ENCODE data around the gene NECTIN1. TPM values are rescaled to one million over a fixed set of nuclear protein-coding genes. Genes with fewer than 3 reads are reported as not detected.

NECTIN1 gene
- total RNA-seq, 2 experiments from 2014 or later, result 2.5 to 3.4 TPM

GRCh38 chr11:119776651-119777050 is 47.7 kb upstream of the NECTIN1 start:
- Mint-ChIP-seq H3K4me3 (no peak overlapping the region), H3K27me3 (peaks cover 20% of the 10 kb centered on the region), H3K4me1 (ENCODE audit: low read depth) (no peaks in the 10 kb centered on the region), H3K9me3 (no peaks in the 10 kb centered on the region), H3K36me3 (ENCODE audit: low read depth) (no peaks in the 10 kb centered on the region), H3K27ac (no peak overlapping the region)
- POLR2A ChIA-PET, result no interaction called here
- H3K36me3 ChIP-seq (ENCODE audit: insufficient read depth, low read length), result no peaks in the 10 kb centered on the region
- DNase-seq, result no peak
- no peak overlapping the region for H3K4me3 ChIP-seq (ENCODE audit: low read length)
- intact Hi-C loops (cut with DNase I, micrococcal nuclease), result no loop called here
- CTCF ChIA-PET, result no interaction called here
- no peaks in the 10 kb centered on the region for H3K4me1 ChIP-seq (ENCODE audit: insufficient read depth, low read length)
- no peak for TF ChIP-seq CTCF (IDR thresholded peaks at IDR 0.05)
- H3K9me3 ChIP-seq (ENCODE audit: control insufficient read depth in 1 of 2, insufficient read depth in 1 of 2, low read length in 2 of 2), result peaks cover 0 to 22% of the 10 kb centered on the region in 2 experiments
- H3K27ac ChIP-seq (ENCODE audit: low read depth in 1 of 2, low read length in 2 of 2), result no peak overlapping the region
- ATAC-seq (ENCODE audit: poor library complexity), result no peak
- H3K27me3 ChIP-seq (ENCODE audit: control insufficient read depth in 1 of 2, insufficient read depth in 2 of 2, low read length in 2 of 2), result peaks cover 0 to 6% of the 10 kb centered on the region in 2 experiments

- peaks cover 0 to 22% of the 10 kb centered on the region in 2 experiments for H3K9me3 ChIP-seq (ENCODE audit: control insufficient read depth in 1 of 2, insufficient read depth in 1 of 2, low read length in 2 of 2)
- Mint-ChIP-seq H3K36me3 (ENCODE audit: low read depth) (no peaks in the 10 kb centered on the region), H3K27ac (no peak overlapping the region), H3K4me3 (no peak overlapping the region), H3K27me3 (peaks cover 24% of the 10 kb centered on the region), H3K4me1 (ENCODE audit: low read depth) (no peaks in the 10 kb centered on the region), H3K9me3 (no peaks in the 10 kb centered on the region)
- no peak for ATAC-seq (ENCODE audit: poor library complexity)
- no peaks in the 10 kb centered on the region for H3K4me1 ChIP-seq (ENCODE audit: insufficient read depth, low read length)
- H3K27me3 ChIP-seq (ENCODE audit: control insufficient read depth in 1 of 2, insufficient read depth in 2 of 2, low read length in 2 of 2), result peaks cover 0 to 4% of the 10 kb centered on the region in 2 experiments
- intact Hi-C loops (cut with DNase I, micrococcal nuclease), result no loop called here
- no peak for TF ChIP-seq CTCF (IDR thresholded peaks at IDR 0.05)
- ChIA-PET CTCF (no interaction called here), POLR2A (no interaction called here)
- H3K36me3 ChIP-seq (ENCODE audit: insufficient read depth, low read length), result no peaks in the 10 kb centered on the region
- H3K27ac ChIP-seq (ENCODE audit: low read depth in 1 of 2, low read length in 2 of 2), result no peak overlapping the region
- DNase-seq, result no peak
- no peak overlapping the region for H3K4me3 ChIP-seq (ENCODE audit: low read length)
Measured at GRCh38 chr11:119776031-119776636, 47.1 kb upstream of the NECTIN1 start.

GRCh38 chr11:119774172-119774763 is 45.3 kb upstream of the NECTIN1 start:
- no peaks in the 10 kb centered on the region for H3K36me3 Mint-ChIP-seq (ENCODE audit: low read depth)
- no peaks in the 10 kb centered on the region for H3K4me1 Mint-ChIP-seq (ENCODE audit: low read depth)
- peaks cover 38% of the 10 kb centered on the region for H3K27me3 Mint-ChIP-seq
- no peaks in the 10 kb centered on the region for H3K4me1 ChIP-seq (ENCODE audit: insufficient read depth, low read length)
- peaks cover 0 to 29% of the 10 kb centered on the region in 2 experiments for H3K9me3 ChIP-seq (ENCODE audit: control insufficient read depth in 1 of 2, insufficient read depth in 1 of 2, low read length in 2 of 2)
- CTCF ChIA-PET, result no interaction called here
- intact Hi-C loops (cut with DNase I, micrococcal nuclease), result no loop called here
- POLR2A ChIA-PET, result no interaction called here
- no peaks in the 10 kb centered on the region for H3K9me3 Mint-ChIP-seq
- H3K4me3 Mint-ChIP-seq, result no peak overlapping the region
- H3K27ac ChIP-seq (ENCODE audit: low read depth in 1 of 2, low read length in 2 of 2), result no peak overlapping the region
- H3K27ac Mint-ChIP-seq, result no peak overlapping the region
- peaks cover 0 to 3% of the 10 kb centered on the region in 2 experiments for H3K27me3 ChIP-seq (ENCODE audit: control insufficient read depth in 1 of 2, insufficient read depth in 2 of 2, low read length in 2 of 2)
- ATAC-seq (ENCODE audit: poor library complexity) (no peak), DNase-seq (no peak)
- H3K36me3 ChIP-seq (ENCODE audit: insufficient read depth, low read length), result no peaks in the 10 kb centered on the region
- no peak for TF ChIP-seq CTCF (IDR thresholded peaks at IDR 0.05)
- no peak overlapping the region for H3K4me3 ChIP-seq (ENCODE audit: low read length)

All from CD4-positive, alpha-beta T cell (primary cell).